ENCODE measurements around the gene SLC39A11.

Gene SLC39A11

GRCh38 chr17:73030995-73031394 lies 61.5 kb downstream of the SLC39A11 start:
- H3K36me3 ChIP-seq (ENCODE audit: insufficient read depth, low read length) = no peaks in the 10 kb centered on the region
- no peak overlapping the region for H3K27ac ChIP-seq (ENCODE audit: low read depth, low read length)
- no peaks in the 10 kb centered on the region for H3K4me1 ChIP-seq (ENCODE audit: insufficient read depth, low read length)
- H3K27me3 ChIP-seq (ENCODE audit: control insufficient read depth in 1 of 2, insufficient read depth in 2 of 2, low read length in 2 of 2) = no peaks in the 10 kb centered on the region
- no peak overlapping the region for H3K4me3 ChIP-seq (ENCODE audit: low read depth in 1 of 2, low read length in 2 of 2)
- no peaks in the 10 kb centered on the region for H3K9me3 ChIP-seq (ENCODE audit: low read length)
- H3K9ac ChIP-seq (ENCODE audit: low read length) = no peak overlapping the region

GRCh38 chr17:73030501-73030921 lies 62.0 kb downstream of the SLC39A11 start:
- no peaks in the 10 kb centered on the region for H3K4me1 ChIP-seq (ENCODE audit: insufficient read depth, low read length)
- no peaks in the 10 kb centered on the region for H3K27me3 ChIP-seq (ENCODE audit: control insufficient read depth in 1 of 2, insufficient read depth in 2 of 2, low read length in 2 of 2)
- no peaks in the 10 kb centered on the region for H3K36me3 ChIP-seq (ENCODE audit: insufficient read depth, low read length)
- no peak overlapping the region for H3K9ac ChIP-seq (ENCODE audit: low read length)
- H3K4me3 ChIP-seq (ENCODE audit: low read depth in 1 of 2, low read length in 2 of 2) = no peak overlapping the region
- no peaks in the 10 kb centered on the region for H3K9me3 ChIP-seq (ENCODE audit: low read length)
- no peak overlapping the region for H3K27ac ChIP-seq (ENCODE audit: low read depth, low read length)

DNA sequence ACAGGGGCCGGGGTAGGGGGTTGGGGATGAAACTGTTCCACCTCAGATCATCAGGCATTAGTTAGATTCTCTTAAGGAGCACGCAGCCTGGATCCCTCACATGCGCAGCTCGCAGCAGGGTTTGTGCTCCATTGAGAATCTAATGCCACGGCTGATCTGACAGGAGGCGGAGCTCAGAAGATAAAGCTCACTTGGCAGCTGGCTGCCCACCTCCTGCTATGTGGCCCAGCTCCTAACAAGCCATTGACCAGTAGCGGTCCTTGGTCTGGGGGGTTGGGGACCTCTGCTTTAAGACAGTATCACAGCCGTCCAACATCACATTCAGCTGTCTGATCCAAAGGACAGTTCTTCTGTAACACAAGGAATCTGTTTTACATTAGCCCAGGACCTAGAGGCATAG lies 62.5 kb downstream of the SLC39A11 start:
- Histone ChIP-seq H3K36me3 (ENCODE audit: insufficient read depth, low read length) (no peaks in the 10 kb centered on the region), H3K27ac (ENCODE audit: low read depth, low read length) (no peak overlapping the region), H3K27me3 (ENCODE audit: control insufficient read depth in 1 of 2, insufficient read depth in 2 of 2, low read length in 2 of 2) (no peaks in the 10 kb centered on the region), H3K4me1 (ENCODE audit: insufficient read depth, low read length) (no peaks in the 10 kb centered on the region), H3K9ac (ENCODE audit: low read length) (no peak overlapping the region), H3K4me3 (ENCODE audit: low read depth in 1 of 2, low read length in 2 of 2) (no peak overlapping the region), H3K9me3 (ENCODE audit: low read length) (no peaks in the 10 kb centered on the region)

DNA sequence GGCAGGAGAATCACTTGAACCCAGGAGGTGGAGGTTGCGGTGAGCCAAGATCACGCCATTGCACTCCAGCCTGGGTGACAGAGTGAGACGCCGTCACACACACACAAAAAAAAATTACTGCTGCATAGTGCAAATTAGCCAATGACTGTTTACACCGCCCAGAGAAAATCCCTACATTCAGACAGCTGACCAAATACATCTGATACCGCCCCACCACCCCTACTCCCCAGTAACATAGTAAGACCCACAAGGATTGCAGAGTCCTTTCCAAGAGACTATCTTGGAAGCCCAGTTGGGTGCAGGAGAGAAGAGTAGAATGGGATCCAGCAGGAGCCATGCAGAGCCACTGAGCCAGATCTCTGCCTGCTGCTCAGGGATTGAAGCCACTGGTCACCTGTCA lies 63.5 kb downstream of the SLC39A11 start:
- no peaks in the 10 kb centered on the region for H3K9me3 ChIP-seq (ENCODE audit: low read length)
- H3K4me1 ChIP-seq (ENCODE audit: insufficient read depth, low read length) = no peaks in the 10 kb centered on the region

GRCh38 chr17:73028299-73028755 lies 64.2 kb downstream of the SLC39A11 start:
- Histone ChIP-seq H3K4me1 (ENCODE audit: insufficient read depth, low read length) (no peaks in the 10 kb centered on the region), H3K27ac (ENCODE audit: low read depth, low read length) (no peak overlapping the region), H3K9me3 (ENCODE audit: low read length) (no peaks in the 10 kb centered on the region), H3K27me3 (ENCODE audit: control insufficient read depth in 1 of 2, insufficient read depth in 2 of 2, low read length in 2 of 2) (no peaks in the 10 kb centered on the region), H3K9ac (ENCODE audit: low read length) (no peak overlapping the region), H3K36me3 (ENCODE audit: insufficient read depth, low read length) (no peaks in the 10 kb centered on the region), H3K4me3 (ENCODE audit: low read depth in 1 of 2, low read length in 2 of 2) (no peak overlapping the region)

More for the DNA sequence above, 63.5 kb downstream of the SLC39A11 start:
- no peak overlapping the region for H3K9ac ChIP-seq (ENCODE audit: low read length)
- no peaks in the 10 kb centered on the region for H3K27me3 ChIP-seq (ENCODE audit: control insufficient read depth in 1 of 2, insufficient read depth in 2 of 2, low read length in 2 of 2)
- no peaks in the 10 kb centered on the region for H3K36me3 ChIP-seq (ENCODE audit: insufficient read depth, low read length)
- H3K27ac ChIP-seq (ENCODE audit: low read depth, low read length) = no peak overlapping the region
- H3K4me3 ChIP-seq (ENCODE audit: low read depth in 1 of 2, low read length in 2 of 2) = no peak overlapping the region

GRCh38 chr17:73027130-73027741 lies 65.3 kb downstream of the SLC39A11 start:
- Histone ChIP-seq H3K9ac (ENCODE audit: low read length) (no peak overlapping the region), H3K27ac (ENCODE audit: low read depth, low read length) (no peak overlapping the region), H3K36me3 (ENCODE audit: insufficient read depth, low read length) (no peaks in the 10 kb centered on the region), H3K9me3 (ENCODE audit: low read length) (no peaks in the 10 kb centered on the region), H3K4me1 (ENCODE audit: insufficient read depth, low read length) (no peaks in the 10 kb centered on the region), H3K27me3 (ENCODE audit: control insufficient read depth in 1 of 2, insufficient read depth in 2 of 2, low read length in 2 of 2) (no peaks in the 10 kb centered on the region), H3K4me3 (ENCODE audit: low read depth in 1 of 2, low read length in 2 of 2) (no peak overlapping the region)

- H3K36me3 ChIP-seq (ENCODE audit: insufficient read depth, low read length) = no peaks in the 10 kb centered on the region
- H3K9ac ChIP-seq (ENCODE audit: low read length) = no peak overlapping the region
- no peak overlapping the region for H3K27ac ChIP-seq (ENCODE audit: low read depth, low read length)
- H3K27me3 ChIP-seq (ENCODE audit: control insufficient read depth in 1 of 2, insufficient read depth in 2 of 2, low read length in 2 of 2) = no peaks in the 10 kb centered on the region
- no peaks in the 10 kb centered on the region for H3K9me3 ChIP-seq (ENCODE audit: low read length)
- H3K4me1 ChIP-seq (ENCODE audit: insufficient read depth, low read length) = no peaks in the 10 kb centered on the region
- H3K4me3 ChIP-seq (ENCODE audit: low read depth in 1 of 2, low read length in 2 of 2) = no peak overlapping the region
Observed at GRCh38 chr17:73025041-73025560, 67.4 kb downstream of the SLC39A11 start.

- H3K36me3 ChIP-seq (ENCODE audit: insufficient read depth, low read length) = no peaks in the 10 kb centered on the region
- no peaks in the 10 kb centered on the region for H3K4me1 ChIP-seq (ENCODE audit: insufficient read depth, low read length)
- H3K9ac ChIP-seq (ENCODE audit: low read length) = no peak overlapping the region
- no peak overlapping the region for H3K4me3 ChIP-seq (ENCODE audit: low read depth in 1 of 2, low read length in 2 of 2)
- no peaks in the 10 kb centered on the region for H3K9me3 ChIP-seq (ENCODE audit: low read length)
- H3K27me3 ChIP-seq (ENCODE audit: control insufficient read depth in 1 of 2, insufficient read depth in 2 of 2, low read length in 2 of 2) = no peaks in the 10 kb centered on the region
- no peak overlapping the region for H3K27ac ChIP-seq (ENCODE audit: low read depth, low read length)
Observed at GRCh38 chr17:73023759-73024158, 68.7 kb downstream of the SLC39A11 start.

DNA sequence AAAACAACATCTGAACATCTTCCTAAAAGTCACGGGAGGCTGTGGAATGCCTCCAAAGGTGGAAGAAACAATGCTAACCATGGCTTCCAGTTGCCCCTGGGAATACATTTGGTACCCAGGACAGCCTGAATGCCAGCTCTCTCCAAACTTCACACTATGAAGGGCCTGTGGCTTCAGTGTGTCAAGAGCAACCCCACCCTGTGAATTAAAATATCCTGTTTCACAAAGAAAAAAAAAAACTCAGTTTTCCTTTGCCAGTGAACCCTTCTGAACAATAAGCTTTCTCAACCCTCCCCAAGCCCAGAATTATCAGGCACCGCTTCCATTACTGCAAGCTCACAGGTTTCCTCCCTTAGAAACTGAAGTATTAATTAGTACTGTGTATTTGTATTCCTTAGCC lies 69.8 kb downstream of the SLC39A11 start:
- Histone ChIP-seq H3K9ac (ENCODE audit: low read length) (no peak overlapping the region), H3K9me3 (ENCODE audit: low read length) (peaks cover 6% of the 10 kb centered on the region), H3K27me3 (ENCODE audit: control insufficient read depth in 1 of 2, insufficient read depth in 2 of 2, low read length in 2 of 2) (no peaks in the 10 kb centered on the region), H3K27ac (ENCODE audit: low read depth, low read length) (no peak overlapping the region), H3K36me3 (ENCODE audit: insufficient read depth, low read length) (no peaks in the 10 kb centered on the region), H3K4me3 (ENCODE audit: low read depth in 1 of 2, low read length in 2 of 2) (no peak overlapping the region), H3K4me1 (ENCODE audit: insufficient read depth, low read length) (no peaks in the 10 kb centered on the region)

DNA sequence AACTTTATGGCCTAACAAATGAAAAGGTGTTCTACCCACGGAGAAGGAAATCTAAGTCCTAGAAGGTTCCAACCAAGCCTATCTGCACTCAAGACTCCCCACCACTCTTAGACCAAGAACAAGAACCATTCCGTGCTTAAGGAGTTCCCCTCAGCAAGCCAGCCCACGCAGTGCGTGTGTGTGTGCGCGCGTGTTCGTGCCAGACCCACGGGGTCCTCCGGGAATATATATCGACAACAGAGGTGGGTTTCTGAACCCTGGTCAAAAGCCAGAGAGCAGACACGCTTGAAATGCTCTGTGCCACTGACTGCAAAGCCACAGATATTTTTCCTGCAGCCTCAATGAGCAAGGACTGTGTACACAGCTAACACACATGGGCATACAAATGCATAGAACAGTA lies 70.7 kb downstream of the SLC39A11 start:
- Histone ChIP-seq H3K4me1 (ENCODE audit: insufficient read depth, low read length) (no peaks in the 10 kb centered on the region), H3K36me3 (ENCODE audit: insufficient read depth, low read length) (no peaks in the 10 kb centered on the region), H3K27me3 (ENCODE audit: control insufficient read depth in 1 of 2, insufficient read depth in 2 of 2, low read length in 2 of 2) (no peaks in the 10 kb centered on the region), H3K9me3 (ENCODE audit: low read length) (peaks cover 6% of the 10 kb centered on the region), H3K4me3 (ENCODE audit: low read depth in 1 of 2, low read length in 2 of 2) (no peak overlapping the region), H3K9ac (ENCODE audit: low read length) (no peak overlapping the region), H3K27ac (ENCODE audit: low read depth, low read length) (no peak overlapping the region)

DNA sequence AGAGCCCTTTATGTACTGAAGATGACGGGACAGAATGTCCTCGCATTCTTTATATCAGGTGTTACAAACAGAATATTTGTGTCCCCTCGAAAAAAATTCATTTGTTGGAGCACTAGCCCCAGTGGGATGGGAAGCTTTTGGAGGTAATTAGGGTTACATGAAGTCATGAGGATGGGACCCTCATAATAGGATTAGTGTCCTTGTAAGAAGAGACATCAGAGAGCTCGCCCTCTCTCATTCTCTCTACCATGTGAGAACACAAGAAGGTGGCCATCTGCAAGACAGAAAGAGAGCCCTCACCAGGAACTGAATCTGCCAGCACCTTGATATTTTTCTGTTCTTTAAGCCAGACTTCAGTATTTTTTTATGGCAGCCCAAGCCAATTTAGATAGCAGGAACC lies 72.4 kb downstream of the SLC39A11 start:
- Histone ChIP-seq H3K4me3 (ENCODE audit: low read depth in 1 of 2, low read length in 2 of 2) (no peak overlapping the region), H3K27me3 (ENCODE audit: control insufficient read depth in 1 of 2, insufficient read depth in 2 of 2, low read length in 2 of 2) (no peaks in the 10 kb centered on the region), H3K9me3 (ENCODE audit: low read length) (peaks cover 6% of the 10 kb centered on the region), H3K36me3 (ENCODE audit: insufficient read depth, low read length) (no peaks in the 10 kb centered on the region), H3K9ac (ENCODE audit: low read length) (no peak overlapping the region), H3K4me1 (ENCODE audit: insufficient read depth, low read length) (no peaks in the 10 kb centered on the region), H3K27ac (ENCODE audit: low read depth, low read length) (no peak overlapping the region)

DNA sequence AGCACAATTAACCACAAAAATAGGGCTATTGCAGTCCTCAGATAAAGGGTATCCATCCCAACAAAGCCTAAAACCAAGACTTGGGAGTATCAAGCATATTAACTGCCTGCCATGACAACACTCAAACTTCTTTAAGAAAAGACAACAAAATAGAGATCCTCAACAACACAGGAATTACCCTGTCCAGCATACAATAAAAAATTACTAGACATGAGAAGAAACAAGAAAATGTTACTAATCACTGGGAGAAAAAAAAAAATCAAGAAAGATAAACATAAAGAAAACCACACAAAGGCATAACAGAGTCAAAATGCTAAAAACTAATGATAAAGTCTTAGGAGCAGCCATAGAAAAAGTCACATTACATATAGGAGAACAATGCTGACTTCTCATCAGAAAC lies 73.9 kb downstream of the SLC39A11 start:
- Histone ChIP-seq H3K27ac (ENCODE audit: low read depth, low read length) (no peak overlapping the region), H3K9ac (ENCODE audit: low read length) (no peak overlapping the region), H3K36me3 (ENCODE audit: insufficient read depth, low read length) (no peaks in the 10 kb centered on the region), H3K4me1 (ENCODE audit: insufficient read depth, low read length) (no peaks in the 10 kb centered on the region), H3K4me3 (ENCODE audit: low read depth in 1 of 2, low read length in 2 of 2) (no peak overlapping the region), H3K27me3 (ENCODE audit: control insufficient read depth in 1 of 2, insufficient read depth in 2 of 2, low read length in 2 of 2) (no peaks in the 10 kb centered on the region), H3K9me3 (ENCODE audit: low read length) (peaks cover 6% of the 10 kb centered on the region)

All from muscle layer of colon (tissue), 2 donors.